ENCODE results near the gene RPL37A. TPM values are rescaled to one million over a fixed set of nuclear protein-coding genes. Genes with fewer than 3 reads are reported as not detected.

The RPL37A gene
- total RNA-seq, 4 donors from 2014 or later: 366 to 1,381 (median 655) TPM

DNA sequence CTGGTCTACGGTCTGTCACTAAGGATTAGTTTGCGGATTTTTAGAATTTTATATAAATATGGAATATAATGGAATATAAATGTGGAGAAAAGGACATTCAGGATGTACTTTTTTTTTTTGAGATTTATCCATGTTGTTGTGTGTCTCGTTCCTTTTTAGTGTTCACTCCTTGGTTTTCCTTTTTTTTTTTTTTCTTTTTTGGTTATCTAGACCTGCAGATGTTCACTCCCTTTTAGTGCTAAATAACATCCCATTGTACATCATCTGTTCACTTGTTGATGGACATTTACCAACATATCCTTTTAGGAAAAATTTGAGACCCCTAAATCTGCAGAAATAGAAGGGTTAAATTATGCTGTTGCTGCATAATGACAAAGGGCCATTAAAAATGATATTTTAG, 25.5 kb upstream of the RPL37A start:
- no peak for DNase-seq
- Histone ChIP-seq H3K4me1 (no peaks in the 10 kb centered on the region), H3K4me3 (no peak overlapping the region), H3K27ac (no peak overlapping the region), H3K36me3 (peaks cover 0 to 21% (median 0%) of the 10 kb centered on the region in 3 donors), H3K9me3 (no peaks in the 10 kb centered on the region), H3K27me3 (no peaks in the 10 kb centered on the region)
- TF ChIP-seq, protein P1, sequence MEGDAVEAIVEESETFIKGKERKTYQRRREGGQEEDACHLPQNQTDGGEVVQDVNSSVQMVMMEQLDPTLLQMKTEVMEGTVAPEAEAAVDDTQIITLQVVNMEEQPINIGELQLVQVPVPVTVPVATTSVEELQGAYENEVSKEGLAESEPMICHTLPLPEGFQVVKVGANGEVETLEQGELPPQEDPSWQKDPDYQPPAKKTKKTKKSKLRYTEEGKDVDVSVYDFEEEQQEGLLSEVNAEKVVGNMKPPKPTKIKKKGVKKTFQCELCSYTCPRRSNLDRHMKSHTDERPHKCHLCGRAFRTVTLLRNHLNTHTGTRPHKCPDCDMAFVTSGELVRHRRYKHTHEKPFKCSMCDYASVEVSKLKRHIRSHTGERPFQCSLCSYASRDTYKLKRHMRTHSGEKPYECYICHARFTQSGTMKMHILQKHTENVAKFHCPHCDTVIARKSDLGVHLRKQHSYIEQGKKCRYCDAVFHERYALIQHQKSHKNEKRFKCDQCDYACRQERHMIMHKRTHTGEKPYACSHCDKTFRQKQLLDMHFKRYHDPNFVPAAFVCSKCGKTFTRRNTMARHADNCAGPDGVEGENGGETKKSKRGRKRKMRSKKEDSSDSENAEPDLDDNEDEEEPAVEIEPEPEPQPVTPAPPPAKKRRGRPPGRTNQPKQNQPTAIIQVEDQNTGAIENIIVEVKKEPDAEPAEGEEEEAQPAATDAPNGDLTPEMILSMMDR (IDR thresholded peaks at IDR 0.05): no peak
- TF ChIP-seq POLR2A (IDR thresholded peaks at IDR 0.05): no peak

DNA sequence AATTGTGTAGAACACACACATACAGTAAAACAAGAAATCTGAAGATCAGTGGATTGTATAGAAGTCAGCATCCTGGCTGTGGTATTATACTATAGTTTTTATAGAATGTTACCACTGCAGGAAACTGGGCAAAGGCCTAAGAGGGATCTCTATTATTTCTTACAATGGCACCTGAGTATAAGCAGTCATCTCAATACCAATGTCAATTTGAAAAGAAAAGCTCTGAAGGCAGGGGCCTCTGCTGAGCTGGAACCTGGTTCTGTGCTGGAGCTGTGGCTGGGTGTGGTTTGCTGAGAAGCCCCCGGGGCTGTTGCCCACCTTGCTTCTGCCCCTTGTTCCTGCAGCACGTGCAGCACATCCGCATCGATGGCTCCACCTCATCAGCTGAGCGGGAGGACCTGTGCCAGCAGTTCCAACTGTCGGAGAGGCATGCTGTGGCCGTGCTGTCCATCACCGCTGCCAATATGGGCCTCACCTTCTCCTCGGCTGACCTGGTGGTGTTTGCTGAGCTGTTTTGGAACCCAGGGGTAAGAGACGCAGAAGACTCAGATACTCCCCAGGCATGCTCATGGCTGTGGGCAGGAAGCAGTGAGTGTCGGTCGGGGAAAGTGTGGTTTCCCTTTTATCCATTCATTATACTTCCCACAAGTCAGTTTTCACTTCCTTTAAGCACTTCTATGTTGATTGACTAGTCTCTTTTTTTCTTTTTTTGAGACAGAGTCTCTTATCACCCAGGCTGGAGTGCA, 23.5 kb upstream of the RPL37A start:
- H3K4me3 ChIP-seq: peak overlapping the region in 1 of 4 donors; percentile 18
- DNase-seq: no peak
- H3K36me3 ChIP-seq: peaks cover 0 to 37% (median 0%) of the 10 kb centered on the region in 3 donors
- H3K4me1 ChIP-seq: no peaks in the 10 kb centered on the region
- TF ChIP-seq, protein P1 (IDR thresholded peaks at IDR 0.05): no peak
- TF ChIP-seq POLR2A (IDR thresholded peaks at IDR 0.05): no peak
- no peak overlapping the region for H3K27ac ChIP-seq
- no peaks in the 10 kb centered on the region for H3K9me3 ChIP-seq
- no peaks in the 10 kb centered on the region for H3K27me3 ChIP-seq

DNA sequence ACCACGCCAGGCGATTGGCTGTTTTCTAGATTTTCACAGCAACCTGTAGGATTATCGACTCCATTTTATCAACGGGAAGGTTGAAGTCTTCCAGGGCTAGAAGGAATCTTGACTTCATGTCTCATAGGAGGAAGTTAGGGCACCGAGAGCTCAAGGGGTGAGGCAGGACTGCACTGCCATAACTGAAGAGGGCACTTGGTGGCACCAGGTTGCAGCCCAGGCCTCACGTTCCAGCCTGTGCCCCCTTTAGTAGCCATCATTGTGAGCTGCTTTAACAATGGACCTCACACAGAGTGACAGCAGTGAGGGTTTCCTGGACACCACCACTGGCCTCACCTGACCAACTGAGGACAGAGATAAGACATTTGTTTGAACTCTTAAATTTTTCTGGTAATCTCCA, 22.9 kb upstream of the RPL37A start:
- DNase-seq: no peak
- Histone ChIP-seq H3K36me3 (peaks cover 0 to 43% (median 0%) of the 10 kb centered on the region in 3 donors), H3K4me1 (no peaks in the 10 kb centered on the region), H3K27me3 (no peaks in the 10 kb centered on the region), H3K27ac (no peak overlapping the region), H3K4me3 (no peak overlapping the region), H3K9me3 (no peaks in the 10 kb centered on the region)
- no peak for TF ChIP-seq POLR2A (IDR thresholded peaks at IDR 0.05)
- TF ChIP-seq, protein P1 (IDR thresholded peaks at IDR 0.05): no peak

DNA sequence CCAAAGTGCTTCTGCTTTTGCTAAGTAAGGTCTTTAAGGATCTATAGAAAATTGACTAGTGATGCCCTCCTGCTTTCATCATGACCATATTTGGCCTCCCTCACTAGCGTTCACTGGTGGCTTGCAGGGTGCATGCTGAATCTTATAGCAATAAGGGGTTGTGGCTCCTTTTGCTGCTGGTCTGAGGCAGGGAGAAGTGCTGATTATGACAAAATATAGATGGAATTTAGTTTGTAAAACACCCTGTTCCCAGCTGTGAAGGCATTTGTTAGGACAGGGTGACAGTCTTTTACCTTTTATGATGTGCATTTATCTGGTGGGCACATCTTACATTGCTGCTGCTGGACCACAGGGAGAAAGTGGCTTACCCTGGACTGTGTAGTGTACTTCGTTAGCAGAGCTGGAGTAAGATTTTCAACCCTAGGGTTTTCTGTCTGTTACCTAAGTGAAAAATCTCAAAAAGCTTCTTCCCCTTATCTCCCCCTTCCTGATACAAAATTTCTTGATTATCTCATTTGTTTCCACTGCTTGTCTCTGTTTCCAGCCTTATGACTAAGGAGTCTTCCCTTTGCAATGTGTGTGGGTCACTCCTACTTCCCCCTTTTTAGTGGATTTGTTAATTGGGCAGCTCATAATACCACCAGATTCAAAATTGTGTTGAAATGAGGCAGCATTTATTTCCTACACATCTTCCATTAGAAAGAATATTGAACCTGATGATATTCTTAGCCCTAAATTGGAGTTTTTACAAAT, 21.2 kb upstream of the RPL37A start:
- TF ChIP-seq, protein P1 (IDR thresholded peaks at IDR 0.05): no peak
- no peak for TF ChIP-seq POLR2A (IDR thresholded peaks at IDR 0.05)

DNA sequence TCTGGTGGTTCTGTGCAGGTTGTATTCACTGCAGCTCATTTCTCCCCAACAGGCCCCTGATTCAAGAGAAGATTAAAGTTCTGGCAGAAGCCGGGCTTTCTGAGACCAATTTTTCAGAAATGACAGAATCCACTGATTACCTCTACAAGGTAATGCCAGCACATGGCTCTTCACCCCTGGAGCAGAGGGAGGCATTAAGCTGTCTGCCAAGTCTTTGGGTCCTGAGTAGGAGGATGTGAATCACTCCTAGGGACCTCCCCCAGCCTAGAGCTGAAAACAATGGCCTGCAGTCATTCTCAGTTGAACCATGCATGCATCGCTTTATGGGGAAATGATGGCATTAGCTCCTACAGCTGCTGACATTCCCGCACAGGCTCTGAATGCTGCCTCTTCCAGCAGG, 20.5 kb upstream of the RPL37A start:
- Histone ChIP-seq H3K9me3 (no peaks in the 10 kb centered on the region), H3K4me1 (no peaks in the 10 kb centered on the region), H3K27ac (no peak overlapping the region), H3K27me3 (no peaks in the 10 kb centered on the region), H3K4me3 (no peak overlapping the region), H3K36me3 (peaks cover 0 to 52% (median 0%) of the 10 kb centered on the region in 3 donors)
- TF ChIP-seq, protein P1 (IDR thresholded peaks at IDR 0.05): no peak
- TF ChIP-seq POLR2A (IDR thresholded peaks at IDR 0.05): no peak
- DNase-seq: no peak

More for the DNA sequence above, 21.2 kb upstream of the RPL37A start:
- Histone ChIP-seq H3K4me1 (no peaks in the 10 kb centered on the region), H3K27ac (no peak overlapping the region), H3K27me3 (no peaks in the 10 kb centered on the region), H3K4me3 (no peak overlapping the region), H3K36me3 (peaks cover 0 to 45% (median 0%) of the 10 kb centered on the region in 3 donors), H3K9me3 (no peaks in the 10 kb centered on the region)
- no peak for DNase-seq
